ENCODE data around the gene MANBA.

- no peak for TF ChIP-seq CTCF (IDR thresholded peaks at IDR 0.05; ENCODE audit: low read depth, low read length)
- TF ChIP-seq EZH2phosphoT487 (IDR thresholded peaks at IDR 0.05; ENCODE audit: low read depth), result no peak
Measured at GRCh38 chr4:102764901-102765300, 4.1 kb upstream of the MANBA start.

Data from OCI-LY3 (cell line).